Measurements from ENCODE around the gene FKBP8.

FKBP8 gene

DNA sequence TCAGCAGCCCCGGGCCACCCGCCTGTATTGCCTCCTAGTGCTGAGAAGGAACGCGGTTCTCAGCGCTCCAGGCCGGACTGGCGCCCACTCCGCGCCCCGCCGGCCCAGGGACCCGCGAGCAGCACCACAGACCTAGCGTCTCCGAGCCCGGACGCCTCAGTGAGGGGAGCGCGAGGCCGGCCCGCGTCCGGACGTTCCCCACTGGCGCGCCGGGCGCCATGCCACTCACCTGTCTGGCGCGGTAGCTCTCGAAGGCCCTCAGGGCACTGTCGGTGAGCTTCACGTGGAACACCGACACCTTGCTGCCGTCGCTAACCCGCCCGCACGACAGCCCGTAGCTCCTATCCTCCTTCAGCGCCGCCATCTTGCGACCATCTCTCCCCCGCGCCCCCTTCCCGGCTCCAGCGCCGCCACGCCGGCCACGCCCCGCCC, 21.7 kb downstream of the FKBP8 start, which contains the start of gene ELL:
TSS of gene ELL (minus strand) at position 379 of the 432 bp plus-strand sequence. CDS start at position 364, 15 bp downstream.
- H3K4me3 ChIP-seq (ENCODE audit: control insufficient read depth, low read depth, low read length), result peak within 1 kb of the TSS; percentile 73
- DNase-seq (ENCODE audit: low read depth), result no peak
- TF ChIP-seq CTCF (conservative IDR thresholded peaks at IDR 0.05; ENCODE audit: control insufficient read depth, insufficient read depth, low read depth, low read length), result no peak

DNA sequence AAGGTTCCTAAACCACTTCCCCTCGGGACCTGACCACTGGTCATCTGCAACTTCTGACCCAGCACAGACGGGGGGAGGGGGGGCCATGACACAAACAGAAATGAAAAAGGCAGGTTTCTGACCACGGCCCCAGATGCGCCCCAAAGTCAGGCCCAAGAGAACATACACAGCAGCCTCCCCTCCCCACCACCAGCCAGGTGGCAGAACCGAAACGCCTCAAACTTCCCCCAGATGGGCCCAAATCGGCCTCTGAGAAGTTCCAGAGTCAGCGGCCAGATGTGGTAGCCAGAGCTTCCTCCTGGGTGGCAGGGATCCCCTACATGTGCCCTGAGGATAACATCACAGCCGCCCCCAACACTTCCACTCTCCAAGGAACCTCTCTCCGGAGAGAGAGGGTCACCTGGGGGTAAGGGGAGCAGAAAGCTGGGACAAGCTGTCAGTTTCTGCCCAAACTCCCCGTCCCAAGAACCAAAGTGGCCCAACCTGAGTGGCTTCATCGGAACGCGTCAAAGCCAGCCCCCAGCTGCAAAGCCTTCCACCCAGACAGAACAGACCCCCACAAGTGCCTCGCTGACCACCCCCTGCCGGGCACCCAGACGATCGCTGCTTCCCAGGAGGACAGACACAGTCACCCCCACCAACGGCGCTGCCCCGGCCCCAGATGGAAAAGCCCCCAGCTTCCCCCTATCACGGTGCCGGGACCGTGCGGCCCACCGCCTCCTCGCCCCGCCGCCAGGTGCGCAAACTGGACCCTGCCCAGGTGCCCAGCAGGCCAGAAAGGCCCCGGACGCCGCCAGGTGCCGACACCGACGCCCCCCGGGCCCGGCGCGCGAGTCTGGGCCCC, 22.3 kb downstream of the FKBP8 start:
- H3K4me3 ChIP-seq (ENCODE audit: control insufficient read depth, low read depth, low read length), result peak overlapping the region; percentile 73
- DNase-seq (ENCODE audit: low read depth), result no peak
- no peak for TF ChIP-seq CTCF (conservative IDR thresholded peaks at IDR 0.05; ENCODE audit: control insufficient read depth, insufficient read depth, low read depth, low read length)

- H3K4me3 ChIP-seq (ENCODE audit: control insufficient read depth, low read depth, low read length), result peak overlapping the region; percentile 73
- peak; percentile 85 for DNase-seq (ENCODE audit: low read depth)
- TF ChIP-seq CTCF (conservative IDR thresholded peaks at IDR 0.05; ENCODE audit: control insufficient read depth, insufficient read depth, low read depth, low read length), result peak; percentile 55
Measured at GRCh38 chr19:18519962-18520847, 23.2 kb downstream of the FKBP8 start.

DNA sequence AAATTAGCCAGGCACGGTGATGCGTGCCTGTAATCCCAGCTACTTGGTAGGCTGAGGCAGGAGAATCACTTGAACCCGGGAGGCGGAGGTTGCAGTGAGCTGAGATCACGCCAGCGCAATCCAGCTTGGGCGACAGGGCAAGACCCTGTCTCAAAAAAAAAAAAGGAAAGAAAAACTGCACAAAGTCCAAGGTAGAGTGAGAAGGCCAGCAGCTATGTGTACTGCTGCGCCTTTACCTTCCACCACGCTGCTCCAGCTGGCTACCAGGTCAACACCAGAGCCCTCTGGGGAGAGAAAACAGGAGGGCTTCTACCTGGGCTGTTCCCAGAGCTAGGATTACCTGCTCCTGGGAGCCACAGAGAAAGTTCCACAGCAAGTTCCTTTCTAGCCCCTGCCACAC, 24.7 kb downstream of the FKBP8 start:
- no peak for TF ChIP-seq CTCF (conservative IDR thresholded peaks at IDR 0.05; ENCODE audit: control insufficient read depth, insufficient read depth, low read depth, low read length)
- no peak overlapping the region for H3K4me3 ChIP-seq (ENCODE audit: control insufficient read depth, low read depth, low read length)
- no peak for DNase-seq (ENCODE audit: low read depth)

- no peak for TF ChIP-seq CTCF (conservative IDR thresholded peaks at IDR 0.05; ENCODE audit: control insufficient read depth, insufficient read depth, low read depth, low read length)
- DNase-seq (ENCODE audit: low read depth), result no peak
- no peak overlapping the region for H3K4me3 ChIP-seq (ENCODE audit: control insufficient read depth, low read depth, low read length)
Measured at GRCh38 chr19:18517606-18518005, 25.8 kb downstream of the FKBP8 start.

DNA sequence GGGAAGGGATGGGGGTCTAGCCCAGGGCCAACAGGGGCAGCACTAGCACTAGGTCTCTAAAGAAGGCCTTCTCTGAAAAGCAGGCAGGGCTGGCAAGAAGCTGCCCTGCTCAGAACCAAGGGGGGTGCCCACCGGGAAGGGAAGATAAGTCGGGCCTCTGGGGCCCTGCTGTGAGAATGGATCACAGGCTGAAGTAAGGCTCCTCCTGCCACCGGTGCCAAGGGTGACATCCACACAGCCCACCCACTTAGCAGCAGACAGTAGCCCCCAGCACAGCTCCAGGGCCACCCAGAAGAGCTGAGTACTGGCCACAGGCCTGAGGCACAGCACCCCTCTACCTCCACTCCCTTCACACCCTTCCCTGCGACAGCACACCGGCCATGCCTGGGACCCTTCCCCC, 27.4 kb downstream of the FKBP8 start:
- H3K4me3 ChIP-seq (ENCODE audit: control insufficient read depth, low read depth, low read length), result no peak overlapping the region
- TF ChIP-seq CTCF (conservative IDR thresholded peaks at IDR 0.05; ENCODE audit: control insufficient read depth, insufficient read depth, low read depth, low read length), result no peak
- no peak for DNase-seq (ENCODE audit: low read depth)

All from fibroblast of mammary gland (primary cell).